ENCODE results near the gene GLT1D1. TPM values are rescaled to one million over a fixed set of nuclear protein-coding genes. Genes with fewer than 3 reads are reported as not detected.
A peak's percentile ranks its signal among the peaks of the same experiment; 100 is the strongest.

GLT1D1 gene
- polyA plus RNA-seq, 1 donor: 0.91 TPM

GRCh38 chr12:128853600-128854197 is 421 bp downstream of the GLT1D1 start:
- DNase-seq: peak in 1 of 2 donors; percentile 9
- H3K4me3 ChIP-seq (ENCODE audit: low read length): no peak overlapping the region
- WGBS (ENCODE audit: insufficient coverage, low lambda C conversion rate): no CpG with 5 or more reads among the region's 74 CpGs
- H3K27ac ChIP-seq (ENCODE audit: low read length): no peak overlapping the region
- no peaks in the 10 kb centered on the region for H3K9me3 ChIP-seq (ENCODE audit: control insufficient read depth, low read depth, low read length)
- no peaks in the 10 kb centered on the region for H3K4me1 ChIP-seq (ENCODE audit: control insufficient read depth, insufficient read depth, low read length)
- H3K27me3 ChIP-seq (ENCODE audit: control insufficient read depth, insufficient read depth, low read length): peaks cover 41% of the 10 kb centered on the region
- no peaks in the 10 kb centered on the region for H3K36me3 ChIP-seq (ENCODE audit: control insufficient read depth, insufficient read depth, low read length)

- Histone ChIP-seq H3K27me3 (ENCODE audit: control insufficient read depth, insufficient read depth, low read length) (peaks cover 38% of the 10 kb centered on the region), H3K36me3 (ENCODE audit: control insufficient read depth, insufficient read depth, low read length) (no peaks in the 10 kb centered on the region), H3K27ac (ENCODE audit: low read length) (no peak overlapping the region), H3K4me3 (ENCODE audit: low read length) (no peak overlapping the region), H3K9me3 (ENCODE audit: control insufficient read depth, low read depth, low read length) (no peaks in the 10 kb centered on the region), H3K4me1 (ENCODE audit: control insufficient read depth, insufficient read depth, low read length) (no peaks in the 10 kb centered on the region)
- 90% methylated on average over 2 of the region's 9 CpGs for WGBS (ENCODE audit: insufficient coverage, low lambda C conversion rate)
- DNase-seq: no peak
Measured at GRCh38 chr12:128856035-128856790, 2.9 kb downstream of the GLT1D1 start.

DNA sequence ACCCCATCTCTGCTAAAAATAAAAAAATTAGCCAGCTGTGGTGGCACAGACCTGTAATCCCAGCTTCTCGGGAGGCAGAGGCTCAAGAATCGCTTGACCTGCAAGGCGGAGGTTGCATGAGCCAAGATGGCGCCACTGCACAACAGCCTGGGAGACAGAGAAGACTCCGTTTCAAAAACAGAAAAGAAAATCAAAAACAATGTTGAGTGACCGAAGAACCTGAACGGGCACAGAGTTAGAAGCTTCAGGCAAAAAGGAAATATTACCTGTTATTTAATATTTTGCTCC is 3.5 kb downstream of the GLT1D1 start:
- Histone ChIP-seq H3K27ac (ENCODE audit: low read length) (no peak overlapping the region), H3K4me1 (ENCODE audit: control insufficient read depth, insufficient read depth, low read length) (no peaks in the 10 kb centered on the region), H3K27me3 (ENCODE audit: control insufficient read depth, insufficient read depth, low read length) (peaks cover 38% of the 10 kb centered on the region), H3K9me3 (ENCODE audit: control insufficient read depth, low read depth, low read length) (no peaks in the 10 kb centered on the region), H3K36me3 (ENCODE audit: control insufficient read depth, insufficient read depth, low read length) (no peaks in the 10 kb centered on the region), H3K4me3 (ENCODE audit: low read length) (no peak overlapping the region)
- 100% methylated on average over 2 of the region's 7 CpGs for WGBS (ENCODE audit: insufficient coverage, low lambda C conversion rate)
- no peak for DNase-seq

DNA sequence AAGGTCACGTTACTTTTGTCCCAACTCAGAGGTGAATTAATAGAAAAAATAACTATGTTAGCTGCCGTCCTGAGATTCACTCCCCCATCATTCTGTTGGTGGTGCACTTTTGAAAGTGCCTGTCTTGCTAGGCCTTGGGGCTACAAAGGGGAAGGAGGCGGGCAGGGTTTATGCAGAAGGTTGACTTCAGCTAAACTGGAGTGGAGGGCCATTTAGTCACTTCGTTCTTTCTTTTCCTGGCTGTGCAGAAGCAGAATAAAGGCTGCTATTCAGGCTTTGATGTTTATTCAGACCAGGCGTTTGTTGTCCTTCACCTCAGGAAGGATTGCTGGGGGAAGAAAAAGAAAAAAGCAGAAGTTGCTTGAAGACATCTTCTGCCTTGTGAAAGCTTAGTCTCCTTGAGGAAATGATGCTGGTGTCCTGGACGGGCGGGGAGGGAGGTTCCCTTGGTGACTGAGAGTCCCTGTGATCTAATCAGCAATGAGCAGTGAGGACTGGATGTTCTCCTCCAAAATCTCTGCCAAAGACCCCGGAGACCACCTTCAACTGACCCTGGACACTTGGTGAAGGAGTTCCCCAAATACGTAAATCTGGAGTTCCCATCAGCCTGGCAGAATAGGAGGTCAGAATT is 4.0 kb downstream of the GLT1D1 start:
- Histone ChIP-seq H3K4me3 (ENCODE audit: low read length) (no peak overlapping the region), H3K9me3 (ENCODE audit: control insufficient read depth, low read depth, low read length) (no peaks in the 10 kb centered on the region), H3K27me3 (ENCODE audit: control insufficient read depth, insufficient read depth, low read length) (peaks cover 34% of the 10 kb centered on the region), H3K27ac (ENCODE audit: low read length) (no peak overlapping the region), H3K36me3 (ENCODE audit: control insufficient read depth, insufficient read depth, low read length) (no peaks in the 10 kb centered on the region), H3K4me1 (ENCODE audit: control insufficient read depth, insufficient read depth, low read length) (no peaks in the 10 kb centered on the region)
- DNase-seq: no peak
- WGBS (ENCODE audit: insufficient coverage, low lambda C conversion rate): no CpG with 5 or more reads among the region's 9 CpGs

GRCh38 chr12:128859311-128859710 is 6.0 kb downstream of the GLT1D1 start:
- 100% methylated on average over 1 of the region's 9 CpGs for WGBS (ENCODE audit: insufficient coverage, low lambda C conversion rate)
- no peaks in the 10 kb centered on the region for H3K36me3 ChIP-seq (ENCODE audit: control insufficient read depth, insufficient read depth, low read length)
- H3K4me1 ChIP-seq (ENCODE audit: control insufficient read depth, insufficient read depth, low read length): no peaks in the 10 kb centered on the region
- DNase-seq: no peak
- H3K27ac ChIP-seq (ENCODE audit: low read length): no peak overlapping the region
- H3K4me3 ChIP-seq (ENCODE audit: low read length): no peak overlapping the region
- peaks cover 17% of the 10 kb centered on the region for H3K27me3 ChIP-seq (ENCODE audit: control insufficient read depth, insufficient read depth, low read length)
- no peaks in the 10 kb centered on the region for H3K9me3 ChIP-seq (ENCODE audit: control insufficient read depth, low read depth, low read length)

DNA sequence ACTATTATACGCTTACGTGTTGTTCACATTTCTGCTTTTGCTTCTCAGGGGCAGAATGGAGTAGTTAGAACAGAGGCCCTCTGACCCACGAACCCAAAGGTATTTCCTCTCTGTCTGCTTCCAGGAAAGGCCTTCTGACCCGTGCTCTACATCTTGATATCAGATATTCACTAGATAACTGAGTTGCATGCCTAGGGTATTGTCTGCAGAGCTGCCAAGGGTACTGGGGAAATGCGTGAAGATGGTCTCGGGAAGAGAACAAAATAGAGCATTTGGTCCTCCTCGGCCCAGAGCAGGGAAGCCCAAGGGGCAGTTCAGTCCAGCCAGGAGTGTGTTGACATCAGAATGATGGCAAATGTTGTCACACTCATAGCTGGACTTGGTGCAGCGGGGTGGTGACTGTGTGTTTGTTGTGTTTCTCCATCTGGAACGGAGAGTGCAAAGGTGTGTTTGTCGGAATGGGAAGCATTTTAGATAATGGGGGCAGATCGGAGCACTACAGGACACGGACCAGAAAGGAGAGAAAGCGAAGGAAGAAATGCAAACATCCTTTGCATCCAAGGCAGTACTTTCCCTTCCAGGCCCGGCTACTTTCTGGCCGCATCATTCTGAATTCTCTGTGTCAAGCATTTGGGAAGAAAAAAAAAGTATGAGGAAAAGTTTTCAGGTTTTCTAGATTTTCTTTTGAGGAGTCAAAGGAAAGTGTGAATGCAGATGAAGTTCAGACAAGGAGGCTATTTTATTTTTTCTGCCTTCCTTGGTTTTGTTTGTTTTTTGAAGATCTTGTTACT is 8.1 kb downstream of the GLT1D1 start:
- Histone ChIP-seq H3K36me3 (ENCODE audit: control insufficient read depth, insufficient read depth, low read length) (no peaks in the 10 kb centered on the region), H3K9me3 (ENCODE audit: control insufficient read depth, low read depth, low read length) (no peaks in the 10 kb centered on the region), H3K27me3 (ENCODE audit: control insufficient read depth, insufficient read depth, low read length) (peaks cover 6% of the 10 kb centered on the region), H3K4me3 (ENCODE audit: low read length) (no peak overlapping the region), H3K4me1 (ENCODE audit: control insufficient read depth, insufficient read depth, low read length) (no peaks in the 10 kb centered on the region), H3K27ac (ENCODE audit: low read length) (no peak overlapping the region)
- DNase-seq: no peak
- no CpG with 5 or more reads among the region's 15 CpGs for WGBS (ENCODE audit: insufficient coverage, low lambda C conversion rate)

DNA sequence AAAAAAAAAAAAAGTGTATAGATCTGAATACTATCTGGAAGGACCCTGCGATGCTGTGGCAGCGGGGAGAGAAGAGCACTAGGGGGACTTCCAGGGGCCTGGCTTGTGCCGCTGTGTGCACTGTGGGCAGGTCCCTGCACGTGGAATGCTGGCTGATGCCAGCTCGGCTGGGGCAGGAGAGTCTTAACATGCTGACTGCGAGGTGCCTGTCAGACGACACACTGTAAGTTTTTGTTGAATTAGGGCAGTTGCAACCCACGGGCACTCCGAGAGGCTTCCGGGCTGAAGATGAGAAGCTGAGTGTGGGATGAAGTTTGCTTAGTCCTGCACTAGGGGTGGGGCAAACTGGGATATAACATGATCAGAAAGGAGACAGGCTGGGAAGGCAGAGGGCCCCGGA is 10.7 kb downstream of the GLT1D1 start:
- Histone ChIP-seq H3K9me3 (ENCODE audit: control insufficient read depth, low read depth, low read length) (no peaks in the 10 kb centered on the region), H3K4me3 (ENCODE audit: low read length) (no peak overlapping the region), H3K27ac (ENCODE audit: low read length) (no peak overlapping the region), H3K4me1 (ENCODE audit: control insufficient read depth, insufficient read depth, low read length) (no peaks in the 10 kb centered on the region), H3K27me3 (ENCODE audit: control insufficient read depth, insufficient read depth, low read length) (peaks cover 6% of the 10 kb centered on the region), H3K36me3 (ENCODE audit: control insufficient read depth, insufficient read depth, low read length) (no peaks in the 10 kb centered on the region)
- DNase-seq: no peak
- 100% methylated on average over 1 of the region's 11 CpGs for WGBS (ENCODE audit: insufficient coverage, low lambda C conversion rate)

DNA sequence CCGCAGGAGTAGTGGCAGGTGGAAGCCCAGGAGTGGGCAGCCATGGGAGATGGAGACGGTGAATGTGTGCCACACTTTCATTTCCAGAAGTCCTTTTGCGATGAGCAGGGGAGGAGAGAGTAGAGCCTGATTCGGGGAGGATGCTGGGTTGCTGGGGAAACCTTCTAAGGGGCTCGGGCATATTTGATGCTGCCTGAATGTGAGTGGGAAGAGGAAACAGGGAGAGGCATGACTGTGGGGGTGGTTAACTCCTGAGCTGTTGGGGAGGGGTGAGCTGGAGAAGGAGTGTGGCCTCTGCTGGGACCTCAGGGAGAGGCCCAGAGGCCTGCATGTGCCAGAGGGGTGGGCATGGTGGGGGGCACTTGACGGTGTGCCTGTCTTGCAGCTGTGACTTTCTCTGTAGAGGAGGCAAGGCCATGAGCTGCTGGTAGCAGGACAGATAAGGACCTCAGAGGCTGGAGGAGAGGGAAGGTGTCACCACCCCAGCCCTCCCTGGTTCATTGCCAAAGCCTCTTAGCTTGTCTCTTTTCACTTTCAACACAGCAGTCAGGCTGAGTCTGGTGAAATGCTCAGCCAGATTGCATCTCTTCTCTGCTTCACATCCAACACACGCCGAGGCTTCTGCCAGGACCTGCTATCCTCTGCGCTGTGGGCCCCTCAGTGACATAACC is 11.4 kb downstream of the GLT1D1 start:
- Histone ChIP-seq H3K4me1 (ENCODE audit: control insufficient read depth, insufficient read depth, low read length) (no peaks in the 10 kb centered on the region), H3K27ac (ENCODE audit: low read length) (no peak overlapping the region), H3K36me3 (ENCODE audit: control insufficient read depth, insufficient read depth, low read length) (no peaks in the 10 kb centered on the region), H3K9me3 (ENCODE audit: control insufficient read depth, low read depth, low read length) (no peaks in the 10 kb centered on the region), H3K27me3 (ENCODE audit: control insufficient read depth, insufficient read depth, low read length) (peaks cover 4% of the 10 kb centered on the region), H3K4me3 (ENCODE audit: low read length) (no peak overlapping the region)
- no peak for DNase-seq
- 100% methylated on average over 1 of the region's 9 CpGs for WGBS (ENCODE audit: insufficient coverage, low lambda C conversion rate)

GRCh38 chr12:128867466-128867865 is 14.2 kb downstream of the GLT1D1 start:
- no peaks in the 10 kb centered on the region for H3K27me3 ChIP-seq (ENCODE audit: control insufficient read depth, insufficient read depth, low read length)
- no peaks in the 10 kb centered on the region for H3K9me3 ChIP-seq (ENCODE audit: control insufficient read depth, low read depth, low read length)
- no peak for DNase-seq
- H3K4me1 ChIP-seq (ENCODE audit: control insufficient read depth, insufficient read depth, low read length): no peaks in the 10 kb centered on the region
- no peak overlapping the region for H3K27ac ChIP-seq (ENCODE audit: low read length)
- 86% methylated on average over 2 of the region's 13 CpGs for WGBS (ENCODE audit: insufficient coverage, low lambda C conversion rate)
- H3K36me3 ChIP-seq (ENCODE audit: control insufficient read depth, insufficient read depth, low read length): no peaks in the 10 kb centered on the region
- no peak overlapping the region for H3K4me3 ChIP-seq (ENCODE audit: low read length)

GRCh38 chr12:128871516-128871892 is 18.2 kb downstream of the GLT1D1 start:
- no peaks in the 10 kb centered on the region for H3K27me3 ChIP-seq (ENCODE audit: control insufficient read depth, insufficient read depth, low read length)
- no peak overlapping the region for H3K4me3 ChIP-seq (ENCODE audit: low read length)
- WGBS (ENCODE audit: insufficient coverage, low lambda C conversion rate): no CpG with 5 or more reads among the region's 2 CpGs
- DNase-seq: no peak
- H3K4me1 ChIP-seq (ENCODE audit: control insufficient read depth, insufficient read depth, low read length): no peaks in the 10 kb centered on the region
- no peaks in the 10 kb centered on the region for H3K36me3 ChIP-seq (ENCODE audit: control insufficient read depth, insufficient read depth, low read length)
- H3K27ac ChIP-seq (ENCODE audit: low read length): no peak overlapping the region
- peaks cover 9% of the 10 kb centered on the region for H3K9me3 ChIP-seq (ENCODE audit: control insufficient read depth, low read depth, low read length)

Measured in large intestine (tissue), 3 donors.